DOHH2 (cell line): ENCODE measurements around the gene RBCK1.

ENCODE experiments used
- CTCF ChIP-seq: fragments of 200-600 bp; sonication (generic); IDR thresholded peaks from one replicate; pipeline ENCODE4 v1.5.1; 2014; ENCODE audit warnings: antibody characterized with exemption, mild to moderate bottlenecking, low read depth, low read length; ENCODE audit not compliant: poor library complexity, severe bottlenecking
- EZH2phosphoT487 ChIP-seq: fragments of 200-600 bp; sonication (generic); IDR thresholded peaks from 2 replicates; pipeline ENCODE4 v1.6.1; 2017; ENCODE audit warnings: borderline replicate concordance, mild to moderate bottlenecking, antibody characterized with exemption, low read length, moderate library complexity, mixed read lengths

DNA sequence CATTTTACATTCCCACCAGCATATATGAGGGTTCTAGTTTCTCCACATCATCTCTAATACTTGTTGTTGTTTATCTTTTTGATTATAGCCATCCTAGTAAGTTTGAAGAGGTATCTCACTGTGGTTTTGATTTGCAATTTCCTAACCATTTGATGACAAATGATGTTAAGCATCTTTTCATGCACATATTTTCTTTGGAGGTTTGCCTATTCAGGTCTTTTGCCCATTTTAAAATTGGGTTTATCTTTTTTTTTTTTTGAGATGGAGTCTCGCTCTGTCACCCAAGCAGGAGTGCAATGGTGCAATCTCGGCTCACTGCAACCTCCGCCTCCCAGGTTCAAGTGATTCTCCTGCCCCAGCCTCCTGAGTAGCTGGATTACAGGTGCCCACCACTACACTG, 4.0 kb downstream of the RBCK1 start:
- no peak for TF ChIP-seq CTCF
- TF ChIP-seq EZH2phosphoT487, result no peak
